Right lobe of liver (tissue), 4 donors: ENCODE measurements around the gene TAS2R7.

Experiments
- CTCF ChIP-seq, 4 donors: fragments of 200-600 bp in 3 of 4; fragments of 450-650 bp in 1 of 4; IDR thresholded peaks; one replicate each; pipeline versions ENCODE4 v1.5.1 to v1.8.0; 2016 to 2022; ENCODE audit warnings: antibody characterized with exemption in 4 of 4, mild to moderate bottlenecking in 2 of 4
- POLR2A ChIP-seq: fragments of 450-650 bp; IDR thresholded peaks from one replicate; pipeline ENCODE4 v1.6.1; 2017; ENCODE audit warnings: antibody characterized with exemption, mild to moderate bottlenecking
- donor health status: DM: no; HTN: no; CAD: no.
- donor health status: DM: no; HTN: no; CAD: no.
- donor health status: DM: no; HTN: yes; CAD: no.

GRCh38 chr12:10851243-10851858, 48.9 kb upstream of the TAS2R7 start:
- TF ChIP-seq POLR2A (no peak), CTCF (IDR thresholded peaks at IDR 0.05) (no peak)
